Measurements from ENCODE around the gene NAA25.

The NAA25 gene

GRCh38 chr12:112108202-112109079, at the start of gene NAA25:
Gene NAA25, minus strand, starts transcription at chr12:112108783. Its CDS starts 10 bp downstream, at chr12:112108773.
- peak; percentile 45 for DNase-seq

- DNase-seq: no peak
These were observed 45.3 kb upstream of the NAA25 start for GRCh38 chr12:112153893-112154219.

GRCh38 chr12:112153181-112153892, 44.8 kb upstream of the NAA25 start:
- DNase-seq: no peak

- DNase-seq: no peak
These were observed 43.4 kb upstream of the NAA25 start for GRCh38 chr12:112151766-112152541.

- DNase-seq: no peak
These were observed 41.0 kb upstream of the NAA25 start for GRCh38 chr12:112149596-112149995.

GRCh38 chr12:112148031-112148513, 39.5 kb upstream of the NAA25 start:
- DNase-seq: no peak

GRCh38 chr12:112146123-112146522, 37.5 kb upstream of the NAA25 start:
- no peak for DNase-seq

GRCh38 chr12:112140728-112141127, 32.1 kb upstream of the NAA25 start:
- no peak for DNase-seq

- DNase-seq: no peak
These were observed 26.1 kb upstream of the NAA25 start for GRCh38 chr12:112134731-112135130.

GRCh38 chr12:112133418-112133817, 24.8 kb upstream of the NAA25 start:
- no peak for DNase-seq

- no peak for DNase-seq
These were observed 23.1 kb upstream of the NAA25 start for GRCh38 chr12:112131686-112132085.

GRCh38 chr12:112130441-112130998, 21.9 kb upstream of the NAA25 start:
- no peak for DNase-seq

- DNase-seq: no peak
These were observed 18.3 kb upstream of the NAA25 start for GRCh38 chr12:112126911-112127310.

- DNase-seq: no peak
These were observed 17.4 kb upstream of the NAA25 start for GRCh38 chr12:112126000-112126438.

GRCh38 chr12:112125250-112125999, 16.8 kb upstream of the NAA25 start, which contains the start of gene TRAFD1:
Gene TRAFD1, plus strand, starts transcription at chr12:112125560. Its CDS starts 4,963 bp downstream, at chr12:112130523.
- DNase-seq: peak; percentile 94

- DNase-seq: no peak
These were observed 16.3 kb upstream of the NAA25 start for GRCh38 chr12:112124918-112125249.

- DNase-seq: no peak
These were observed 14.5 kb upstream of the NAA25 start for GRCh38 chr12:112122823-112123690.

GRCh38 chr12:112121780-112122565, 13.4 kb upstream of the NAA25 start:
- DNase-seq: no peak

- DNase-seq: no peak
These were observed 9.1 kb upstream of the NAA25 start for GRCh38 chr12:112117685-112118084.
